ENCODE data around the gene TRABD2A. TPM values are rescaled to one million over a fixed set of nuclear protein-coding genes. Genes with fewer than 3 reads are reported as not detected.

TRABD2A gene
- total and polyA plus RNA-seq, 2 of the 13 experiments (the other 11 are each of a cell fraction or from before 2014, with no cell fraction given) = 0.15 TPM; not detected in 1

DNA sequence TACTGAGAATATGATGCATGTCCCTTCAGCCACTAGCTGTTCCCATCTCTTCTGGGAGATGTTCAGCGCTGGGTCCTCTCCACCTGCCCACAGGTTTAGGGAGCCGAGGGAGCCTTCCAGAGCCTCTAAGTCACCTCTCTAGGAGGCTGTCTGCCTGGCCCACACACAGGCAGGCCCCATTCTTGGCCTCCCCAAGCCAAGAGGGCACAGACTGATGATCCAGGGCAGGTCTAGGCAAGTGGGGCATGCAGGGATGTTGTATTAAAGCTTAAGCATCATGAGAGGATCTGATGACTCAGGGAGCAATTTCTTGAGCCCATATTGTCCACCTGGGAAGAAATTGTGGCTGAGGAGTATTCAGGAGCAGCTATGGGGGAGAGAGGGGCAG is 44.4 kb upstream of the TRABD2A start (continued):
- TF ChIP-seq ZKSCAN5 (CRISPR knock-in tag; IDR thresholded peaks at IDR 0.05) = no peak
- 0 out of 2 replicates have a peak, but pooled peaks have one; percentile 6 for TF ChIP-seq FIP1L1 (IDR thresholded peaks at IDR 0.05; ENCODE audit: borderline replicate concordance, insufficient read depth, low read depth, low read length)
- TF ChIP-seq, protein P1, sequence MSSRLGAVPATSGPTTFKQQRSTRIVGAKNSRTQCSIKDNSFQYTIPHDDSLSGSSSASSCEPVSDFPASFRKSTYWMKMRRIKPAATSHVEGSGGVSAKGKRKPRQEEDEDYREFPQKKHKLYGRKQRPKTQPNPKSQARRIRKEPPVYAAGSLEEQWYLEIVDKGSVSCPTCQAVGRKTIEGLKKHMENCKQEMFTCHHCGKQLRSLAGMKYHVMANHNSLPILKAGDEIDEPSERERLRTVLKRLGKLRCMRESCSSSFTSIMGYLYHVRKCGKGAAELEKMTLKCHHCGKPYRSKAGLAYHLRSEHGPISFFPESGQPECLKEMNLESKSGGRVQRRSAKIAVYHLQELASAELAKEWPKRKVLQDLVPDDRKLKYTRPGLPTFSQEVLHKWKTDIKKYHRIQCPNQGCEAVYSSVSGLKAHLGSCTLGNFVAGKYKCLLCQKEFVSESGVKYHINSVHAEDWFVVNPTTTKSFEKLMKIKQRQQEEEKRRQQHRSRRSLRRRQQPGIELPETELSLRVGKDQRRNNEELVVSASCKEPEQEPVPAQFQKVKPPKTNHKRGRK (CRISPR knock-in tag; IDR thresholded peaks at IDR 0.05) = no peak
- TF ChIP-seq, protein P2, sequence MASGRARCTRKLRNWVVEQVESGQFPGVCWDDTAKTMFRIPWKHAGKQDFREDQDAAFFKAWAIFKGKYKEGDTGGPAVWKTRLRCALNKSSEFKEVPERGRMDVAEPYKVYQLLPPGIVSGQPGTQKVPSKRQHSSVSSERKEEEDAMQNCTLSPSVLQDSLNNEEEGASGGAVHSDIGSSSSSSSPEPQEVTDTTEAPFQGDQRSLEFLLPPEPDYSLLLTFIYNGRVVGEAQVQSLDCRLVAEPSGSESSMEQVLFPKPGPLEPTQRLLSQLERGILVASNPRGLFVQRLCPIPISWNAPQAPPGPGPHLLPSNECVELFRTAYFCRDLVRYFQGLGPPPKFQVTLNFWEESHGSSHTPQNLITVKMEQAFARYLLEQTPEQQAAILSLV (CRISPR knock-in tag; IDR thresholded peaks at IDR 0.05; ENCODE audit: borderline replicate concordance) = no peak
- TF ChIP-seq, protein P3, sequence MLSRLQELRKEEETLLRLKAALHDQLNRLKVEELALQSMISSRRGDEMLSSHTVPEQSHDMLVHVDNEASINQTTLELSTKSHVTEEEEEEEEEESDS (CRISPR knock-in tag; IDR thresholded peaks at IDR 0.05; ENCODE audit: borderline replicate concordance) = no peak
- TF ChIP-seq, protein P4, sequence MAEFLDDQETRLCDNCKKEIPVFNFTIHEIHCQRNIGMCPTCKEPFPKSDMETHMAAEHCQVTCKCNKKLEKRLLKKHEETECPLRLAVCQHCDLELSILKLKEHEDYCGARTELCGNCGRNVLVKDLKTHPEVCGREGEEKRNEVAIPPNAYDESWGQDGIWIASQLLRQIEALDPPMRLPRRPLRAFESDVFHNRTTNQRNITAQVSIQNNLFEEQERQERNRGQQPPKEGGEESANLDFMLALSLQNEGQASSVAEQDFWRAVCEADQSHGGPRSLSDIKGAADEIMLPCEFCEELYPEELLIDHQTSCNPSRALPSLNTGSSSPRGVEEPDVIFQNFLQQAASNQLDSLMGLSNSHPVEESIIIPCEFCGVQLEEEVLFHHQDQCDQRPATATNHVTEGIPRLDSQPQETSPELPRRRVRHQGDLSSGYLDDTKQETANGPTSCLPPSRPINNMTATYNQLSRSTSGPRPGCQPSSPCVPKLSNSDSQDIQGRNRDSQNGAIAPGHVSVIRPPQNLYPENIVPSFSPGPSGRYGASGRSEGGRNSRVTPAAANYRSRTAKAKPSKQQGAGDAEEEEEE (CRISPR knock-in tag; IDR thresholded peaks at IDR 0.05; ENCODE audit: borderline replicate concordance) = no peak
- TF ChIP-seq SMC3 (IDR thresholded peaks at IDR 0.05; ENCODE audit: low read length) = no peak
- no peak for TF ChIP-seq MAFK (conservative IDR thresholded peaks at IDR 0.05 in 1 of 2, IDR thresholded peaks at IDR 0.05 in 1 of 2; ENCODE audit: low read length in 2 of 2)
- no peak for TF ChIP-seq KAT2B (IDR thresholded peaks at IDR 0.05; ENCODE audit: borderline replicate concordance, low read depth, low read length)
- no peak for TF ChIP-seq KDM1A (CRISPR knock-in tag; IDR thresholded peaks at IDR 0.05)
- TF ChIP-seq HNRNPLL (IDR thresholded peaks at IDR 0.05; ENCODE audit: low read depth, low read length, poor library complexity, severe bottlenecking) = no peak
- TF ChIP-seq KDM5A (IDR thresholded peaks at IDR 0.05; ENCODE audit: borderline replicate concordance, low read length) = 0 out of 2 replicates have a peak, but pooled peaks have one; percentile 5
- 0 out of 2 replicates have a peak, but pooled peaks have one; percentile 1 for TF ChIP-seq NFKB2 (CRISPR knock-in tag; IDR thresholded peaks at IDR 0.05; ENCODE audit: borderline replicate concordance)
